Activated T-cell treated with anti-CD3 and anti-CD28 coated beads, Interleukin-2, amount 50 U/mL, for 1 hour (primary cell): Measurements from ENCODE around the gene CEP95.
A peak's percentile ranks its signal among the peaks of the same experiment; 100 is the strongest.

Experiments
- DNase-seq: peaks from one replicate; pipeline ENCODE4 v3.0.0-alpha.2; 2020

CEP95 gene

GRCh38 chr17:64496348-64496785 is 10.4 kb upstream of the CEP95 start:
- DNase-seq: no peak

GRCh38 chr17:64496786-64497564 is 9.8 kb upstream of the CEP95 start, which contains the start of gene POLG2:
Gene POLG2, minus strand, starts transcription at chr17:64497054. Its CDS starts 86 bp downstream, at chr17:64496968.
- peak; percentile 95 for DNase-seq

GRCh38 chr17:64497565-64498035 is 9.2 kb upstream of the CEP95 start:
- DNase-seq: no peak

- no peak for DNase-seq
Measured at GRCh38 chr17:64498308-64499203, 8.2 kb upstream of the CEP95 start.

- DNase-seq: no peak
Measured at GRCh38 chr17:64499805-64500486, 6.8 kb upstream of the CEP95 start.

GRCh38 chr17:64500487-64500859 is 6.3 kb upstream of the CEP95 start:
- no peak for DNase-seq

GRCh38 chr17:64500862-64501765 is 5.7 kb upstream of the CEP95 start:
- no peak for DNase-seq

GRCh38 chr17:64502021-64502420 is 4.8 kb upstream of the CEP95 start:
- DNase-seq: no peak

GRCh38 chr17:64502809-64503208 is 4.0 kb upstream of the CEP95 start:
- DNase-seq: no peak

- no peak for DNase-seq
Measured at GRCh38 chr17:64503341-64503740, 3.4 kb upstream of the CEP95 start.

- DNase-seq: no peak
Measured at GRCh38 chr17:64503821-64504768, 2.7 kb upstream of the CEP95 start.

- DNase-seq: no peak
Measured at GRCh38 chr17:64504769-64505339, 1.9 kb upstream of the CEP95 start.

GRCh38 chr17:64505340-64506200 is 1.2 kb upstream of the CEP95 start:
- DNase-seq: peak; percentile 84

GRCh38 chr17:64506201-64506575 is 589 bp upstream of the CEP95 start, which contains the start of gene DDX5:
Gene DDX5, minus strand, starts transcription at chr17:64506289. Its CDS starts 170 bp downstream, at chr17:64506119.
- DNase-seq: peak; percentile 97

GRCh38 chr17:64507413-64507782 is 621 bp downstream of the CEP95 start:
- no peak for DNase-seq

- no peak for DNase-seq
Measured at GRCh38 chr17:64508683-64509082, 1.9 kb downstream of the CEP95 start.

- DNase-seq: no peak
Measured at GRCh38 chr17:64509179-64509578, 2.4 kb downstream of the CEP95 start.

- no peak for DNase-seq
Measured at GRCh38 chr17:64515419-64515818, 8.6 kb downstream of the CEP95 start.

GRCh38 chr17:64515829-64516228 is 9.1 kb downstream of the CEP95 start:
- no peak for DNase-seq
